Lower lobe of right lung (tissue), 2 donors: ENCODE measurements around the gene PPM1G. TPM values are rescaled to one million over a fixed set of nuclear protein-coding genes. Genes with fewer than 3 reads are reported as not detected.

Experiments used
- ATAC-seq, 2 donors: fragments of 200-7000 bp; cut with Tn5 transposase; one replicate each; pipeline ENCODE4 v1.9.1; 2020 to 2022; ENCODE audit warnings: mild to moderate bottlenecking in 2 of 2, moderate library complexity in 2 of 2
- DNase-seq: peaks from one replicate; pipeline ENCODE4 v3.0.0-alpha.2; 2020
- H3K27ac ChIP-seq: fragments of 200-600 bp; one replicate; pipeline ENCODE4 v1.8.0; 2022
- H3K27me3 ChIP-seq: fragments of 200-600 bp; one replicate; pipeline ENCODE4 v1.8.0; 2022; ENCODE audit warnings: low read depth
- H3K36me3 ChIP-seq: fragments of 200-600 bp; one replicate; pipeline ENCODE4 v1.8.0; 2022; ENCODE audit warnings: mild to moderate bottlenecking
- H3K4me1 ChIP-seq: fragments of 200-600 bp; one replicate; pipeline ENCODE4 v1.8.0; 2022
- H3K4me3 ChIP-seq: fragments of 200-600 bp; one replicate; pipeline ENCODE4 v1.8.0; 2022; ENCODE audit warnings: mild to moderate bottlenecking
- H3K9me3 ChIP-seq: fragments of 200-600 bp; one replicate; pipeline ENCODE4 v1.8.0; 2022
- intact Hi-C: fragments of 100-400 bp; cut with DNase I; formaldehyde crosslinking; loops from one replicate; pipeline ENCODE4 v1.11.0; 2022
- long read RNA-seq: library from polyadenylated mRNA; unstranded; transcript quantifications from one replicate; pipeline ENCODE4 v2.0.0, GENCODE V29; 2021
- total RNA-seq: library from RNA; stranded (reverse); fragmentation: NEBNext Ultra II Directional; extraction: Animal tissue kit (Norgen Biotek cat#: 25700); gene quantifications from one replicate; pipeline ENCODE4 v1.2.1, GENCODE V29; 2021
- TF ChIP-seq, protein P1 (sequence below): fragments of 200-600 bp; IDR thresholded peaks from one replicate; pipeline ENCODE4 v1.8.0; 2022; ENCODE audit warnings: antibody characterized with exemption, mild to moderate bottlenecking
- donor health status: DM: no; HTN: yes; CAD: no; lungs with severe emphysema.

Gene PPM1G, protein sequence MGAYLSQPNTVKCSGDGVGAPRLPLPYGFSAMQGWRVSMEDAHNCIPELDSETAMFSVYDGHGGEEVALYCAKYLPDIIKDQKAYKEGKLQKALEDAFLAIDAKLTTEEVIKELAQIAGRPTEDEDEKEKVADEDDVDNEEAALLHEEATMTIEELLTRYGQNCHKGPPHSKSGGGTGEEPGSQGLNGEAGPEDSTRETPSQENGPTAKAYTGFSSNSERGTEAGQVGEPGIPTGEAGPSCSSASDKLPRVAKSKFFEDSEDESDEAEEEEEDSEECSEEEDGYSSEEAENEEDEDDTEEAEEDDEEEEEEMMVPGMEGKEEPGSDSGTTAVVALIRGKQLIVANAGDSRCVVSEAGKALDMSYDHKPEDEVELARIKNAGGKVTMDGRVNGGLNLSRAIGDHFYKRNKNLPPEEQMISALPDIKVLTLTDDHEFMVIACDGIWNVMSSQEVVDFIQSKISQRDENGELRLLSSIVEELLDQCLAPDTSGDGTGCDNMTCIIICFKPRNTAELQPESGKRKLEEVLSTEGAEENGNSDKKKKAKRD
- 52.0 TPM for total RNA-seq
- long read RNA-seq, transcript PPM1G-201 (10 exons, 2,311 nt): major isoform, 100 of 127 reads
- long read RNA-seq, partial matches to known transcripts: 19 of 127 reads
- long read RNA-seq, other reads (novel, unspliced or antisense): 8 of 127 reads

DNA sequence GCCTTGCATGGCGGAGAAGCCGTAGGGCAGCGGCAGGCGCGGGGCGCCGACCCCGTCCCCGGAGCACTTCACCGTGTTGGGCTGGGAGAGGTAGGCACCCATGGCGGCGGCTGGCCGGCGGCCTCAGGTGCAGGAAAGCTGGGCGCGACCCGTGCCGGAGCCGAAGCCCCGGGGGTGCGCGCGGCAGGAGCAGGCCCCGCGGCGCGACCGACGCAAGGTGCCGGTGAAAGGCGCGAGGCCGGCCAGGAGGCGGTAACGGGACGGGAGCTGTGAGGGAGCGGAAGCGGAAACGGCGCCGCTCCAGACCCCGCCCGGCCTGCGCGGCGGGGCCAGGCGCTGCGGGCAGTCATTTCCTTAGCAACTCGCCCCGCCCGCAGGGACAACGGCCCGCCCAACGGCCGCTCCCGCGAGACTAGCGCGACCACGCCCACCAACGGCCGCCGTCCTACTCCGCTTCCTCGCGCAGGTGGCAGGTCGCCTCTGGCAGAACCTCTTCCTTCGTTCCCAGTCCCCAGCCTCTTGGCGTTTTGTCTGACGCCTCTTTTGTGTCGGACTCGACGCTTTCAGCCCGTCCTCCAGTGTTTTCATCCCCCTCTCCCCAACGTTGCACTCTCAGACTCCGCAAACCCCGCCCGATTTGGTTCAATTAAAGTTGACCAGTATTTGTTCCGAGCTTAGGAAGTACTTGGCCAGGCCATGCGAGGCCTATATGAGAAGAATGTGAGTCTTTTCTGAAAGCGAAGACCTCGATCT is at the start of gene PPM1G:
Gene PPM1G (minus strand): TSS at position 271 of the 753 bp plus-strand sequence. CDS start 169 bp downstream, at position 102.
- Histone ChIP-seq H3K27me3 (no peaks in the 10 kb centered on the region), H3K36me3 (peaks cover 3% of the 10 kb centered on the region), H3K27ac (peak within 1 kb of the TSS; percentile 92), H3K9me3 (no peaks in the 10 kb centered on the region), H3K4me1 (peaks cover 31% of the 10 kb centered on the region), H3K4me3 (peak within 1 kb of the TSS; percentile 99)
- DNase-seq: peak; percentile 97
- TF ChIP-seq, protein P1, sequence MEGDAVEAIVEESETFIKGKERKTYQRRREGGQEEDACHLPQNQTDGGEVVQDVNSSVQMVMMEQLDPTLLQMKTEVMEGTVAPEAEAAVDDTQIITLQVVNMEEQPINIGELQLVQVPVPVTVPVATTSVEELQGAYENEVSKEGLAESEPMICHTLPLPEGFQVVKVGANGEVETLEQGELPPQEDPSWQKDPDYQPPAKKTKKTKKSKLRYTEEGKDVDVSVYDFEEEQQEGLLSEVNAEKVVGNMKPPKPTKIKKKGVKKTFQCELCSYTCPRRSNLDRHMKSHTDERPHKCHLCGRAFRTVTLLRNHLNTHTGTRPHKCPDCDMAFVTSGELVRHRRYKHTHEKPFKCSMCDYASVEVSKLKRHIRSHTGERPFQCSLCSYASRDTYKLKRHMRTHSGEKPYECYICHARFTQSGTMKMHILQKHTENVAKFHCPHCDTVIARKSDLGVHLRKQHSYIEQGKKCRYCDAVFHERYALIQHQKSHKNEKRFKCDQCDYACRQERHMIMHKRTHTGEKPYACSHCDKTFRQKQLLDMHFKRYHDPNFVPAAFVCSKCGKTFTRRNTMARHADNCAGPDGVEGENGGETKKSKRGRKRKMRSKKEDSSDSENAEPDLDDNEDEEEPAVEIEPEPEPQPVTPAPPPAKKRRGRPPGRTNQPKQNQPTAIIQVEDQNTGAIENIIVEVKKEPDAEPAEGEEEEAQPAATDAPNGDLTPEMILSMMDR: no peak
- ATAC-seq: peak; percentile 100
- intact Hi-C loops: no loop called here

DNA sequence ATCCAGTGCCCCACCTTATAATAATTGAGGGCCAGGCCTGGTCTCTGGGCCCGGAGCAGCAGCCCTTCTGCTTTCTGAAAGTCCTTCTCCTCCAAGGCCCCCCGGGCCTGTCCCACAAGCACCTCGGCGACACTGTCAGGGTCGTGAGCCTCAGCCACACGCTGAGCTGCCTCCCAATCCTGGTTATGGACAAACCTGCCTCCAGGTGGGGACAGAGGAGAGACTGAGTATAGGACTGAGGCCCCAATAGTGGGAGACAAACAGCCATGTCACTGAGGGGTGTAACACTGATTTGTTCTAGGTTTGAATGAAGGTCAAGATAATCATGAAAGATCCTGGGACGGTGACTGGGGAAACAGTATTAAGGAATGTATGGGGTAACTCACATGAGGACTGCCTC is 44.6 kb upstream of the PPM1G start:
- H3K27me3 ChIP-seq: no peaks in the 10 kb centered on the region
- no peaks in the 10 kb centered on the region for H3K4me1 ChIP-seq
- no peak for DNase-seq
- TF ChIP-seq, protein P1: no peak
- ATAC-seq: no peak
- no peak overlapping the region for H3K27ac ChIP-seq
- no peaks in the 10 kb centered on the region for H3K9me3 ChIP-seq
- no peak overlapping the region for H3K4me3 ChIP-seq
- H3K36me3 ChIP-seq: peaks cover 89% of the 10 kb centered on the region
- intact Hi-C loops: no loop called here

DNA sequence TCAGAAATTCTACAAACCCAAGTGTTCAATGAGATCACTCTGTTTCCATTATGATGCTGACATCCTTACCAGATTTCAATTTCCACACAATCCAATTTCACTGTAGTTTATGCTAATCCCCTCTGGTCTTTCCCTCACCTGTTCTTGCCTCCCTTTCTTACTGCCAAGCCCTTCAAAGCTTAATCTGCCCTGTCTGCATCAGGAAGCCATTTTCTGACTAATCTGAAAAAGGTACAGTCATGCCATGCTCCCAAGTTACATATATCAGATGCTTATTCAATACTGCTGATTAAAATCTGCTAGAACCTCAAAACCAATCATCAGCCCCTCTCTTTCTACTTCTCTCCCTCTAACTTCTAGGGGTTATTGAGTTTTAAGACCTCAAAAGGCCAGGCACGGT is 41.7 kb upstream of the PPM1G start:
- Histone ChIP-seq H3K36me3 (peaks cover 81% of the 10 kb centered on the region), H3K4me3 (no peak overlapping the region)
- TF ChIP-seq, protein P1: no peak

DNA sequence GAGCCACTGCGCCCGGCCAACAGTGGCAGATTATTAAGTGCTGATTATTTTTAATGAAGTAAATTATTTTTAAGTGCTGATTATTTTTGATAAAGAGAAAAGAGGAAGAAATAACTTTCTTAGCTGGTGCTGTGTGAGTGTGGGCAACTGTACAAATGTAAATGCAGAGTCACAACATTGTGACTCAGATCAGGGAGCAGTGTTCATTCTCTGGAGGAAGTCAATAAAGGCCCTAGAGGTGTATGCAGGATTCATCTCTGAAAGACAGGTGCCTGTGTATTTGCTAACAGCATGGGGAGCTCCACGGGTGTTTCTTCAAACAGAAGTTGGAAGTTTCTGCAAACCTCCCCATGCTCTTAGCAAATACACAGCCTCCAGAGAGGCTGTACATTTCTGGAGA is 39.0 kb upstream of the PPM1G start:
- H3K36me3 ChIP-seq: peaks cover 72% of the 10 kb centered on the region
- no peaks in the 10 kb centered on the region for H3K4me1 ChIP-seq
- ATAC-seq (no peak), DNase-seq (no peak)
- no peaks in the 10 kb centered on the region for H3K27me3 ChIP-seq
- H3K27ac ChIP-seq: no peak overlapping the region
- intact Hi-C loops: no loop called here
- H3K4me3 ChIP-seq: no peak overlapping the region
- TF ChIP-seq, protein P1: no peak
- H3K9me3 ChIP-seq: no peaks in the 10 kb centered on the region

More for the DNA sequence above, 41.7 kb upstream of the PPM1G start:
- intact Hi-C loops: no loop called here
- ATAC-seq (no peak), DNase-seq (no peak)
- H3K27ac ChIP-seq: no peak overlapping the region
- H3K4me1 ChIP-seq: no peaks in the 10 kb centered on the region
- H3K9me3 ChIP-seq: no peaks in the 10 kb centered on the region
- H3K27me3 ChIP-seq: no peaks in the 10 kb centered on the region

DNA sequence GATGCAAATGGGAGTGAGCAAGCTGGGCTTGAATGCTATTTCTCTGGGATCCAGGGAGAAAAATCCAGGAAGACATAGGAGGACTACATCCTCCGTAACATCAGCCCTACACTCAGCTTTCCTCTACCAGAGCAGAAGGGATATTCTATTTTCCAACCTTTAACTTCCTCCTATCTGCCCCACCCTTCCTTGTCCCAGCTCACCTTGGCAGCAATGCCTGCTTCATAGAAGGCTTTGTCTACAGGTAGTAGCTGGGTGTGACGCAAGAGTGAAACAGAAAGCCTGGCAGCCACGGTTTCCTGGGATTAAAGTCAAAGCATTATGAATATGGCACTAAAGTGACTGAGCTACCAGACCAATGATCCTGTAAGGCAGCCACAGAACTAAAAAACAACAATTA is 36.7 kb upstream of the PPM1G start:
- TF ChIP-seq, protein P1: no peak
- Histone ChIP-seq H3K36me3 (peaks cover 64% of the 10 kb centered on the region), H3K4me1 (no peaks in the 10 kb centered on the region), H3K9me3 (no peaks in the 10 kb centered on the region), H3K27ac (peak overlapping the region; percentile 71), H3K27me3 (no peaks in the 10 kb centered on the region), H3K4me3 (no peak overlapping the region)
- intact Hi-C loops: no loop called here
- peak; percentile 69 to 72 for ATAC-seq
- peak; percentile 78 for DNase-seq
